Kidney (tissue), 14 donors: ENCODE data around the gene PDE9A. TPM values are rescaled to one million over a fixed set of nuclear protein-coding genes. Genes with fewer than 3 reads are reported as not detected.
A peak's percentile ranks its signal among the peaks of the same experiment; 100 is the strongest.

Experiments used
- DNase-seq, 5 donors: peaks; one replicate each; pipeline ENCODE4 v3.0.0-alpha.2; 2013 to 2020
- FAIRE-seq: peaks from 2 replicates; lab custom pipeline; 2012; peaks lifted over from hg19 to GRCh38; lab: Jason Lieb, UNC
- H3K27ac ChIP-seq, 2 donors: one replicate each; pipeline ENCODE4 v1.7.0; 2013; ENCODE audit warnings: low read depth in 2 of 2, low read length in 2 of 2, inconsistent platforms in 1 of 2
- H3K27me3 ChIP-seq: one replicate; pipeline ENCODE4 v1.7.1; 2013; ENCODE audit warnings: low read length, inconsistent platforms; ENCODE audit not compliant: control insufficient read depth, insufficient read depth
- H3K36me3 ChIP-seq, 3 donors: one replicate each; pipeline versions ENCODE4 v1.7.0 to v1.7.1; 2013; ENCODE audit warnings: low read length in 3 of 3, control low read depth in 1 of 3, inconsistent platforms in 1 of 3; ENCODE audit not compliant: insufficient read depth in 3 of 3, control insufficient read depth in 2 of 3
- H3K4me1 ChIP-seq, 3 donors: one replicate each; pipeline versions ENCODE4 v1.7.0 to v1.7.1; 2013; ENCODE audit warnings: low read length in 3 of 3, inconsistent platforms in 1 of 3, low read depth in 1 of 3; ENCODE audit not compliant: control insufficient read depth in 2 of 3, insufficient read depth in 2 of 3
- H3K4me3 ChIP-seq, 3 donors: one replicate each; pipeline versions ENCODE4 v1.7.0 to v1.8.1; 2013; ENCODE audit warnings: low read length in 3 of 3, control low read depth in 1 of 3, inconsistent platforms in 1 of 3
- H3K9ac ChIP-seq, 3 donors: one replicate each; pipeline versions ENCODE4 v1.7.0 to v1.7.1; 2013; ENCODE audit warnings: low read length in 3 of 3, control low read depth in 1 of 3, inconsistent platforms in 1 of 3
- H3K9me3 ChIP-seq, 3 donors: one replicate each; pipeline versions ENCODE4 v1.7.0 to v1.7.1; 2013; ENCODE audit warnings: low read length in 3 of 3, control low read depth in 1 of 3, inconsistent platforms in 1 of 3; ENCODE audit not compliant: control insufficient read depth in 2 of 3, insufficient read depth in 1 of 3
- intact Hi-C: fragments of 100-400 bp; cut with DNase I; formaldehyde crosslinking; loops from one replicate; pipeline ENCODE4 v1.11.1; 2022
- polyA plus RNA-seq: library from polyadenylated mRNA; stranded (reverse); fragments of 350-450 nt; fragmentation: Illumina TruSeq; extraction: RNeasy Lipid Tissue Mini Kit (QIAGEN cat#74804); gene quantifications from one replicate; pipeline ENCODE4 v1.2.3, GENCODE V29; 2014; ENCODE audit warnings: low read depth, low replicate concordance; ENCODE audit not compliant: insufficient read depth
- total RNA-seq: library from RNA; stranded (reverse); fragmentation: NEBNext Ultra II Directional; extraction: Animal tissue kit (Norgen Biotek cat#: 25700); gene quantifications from one replicate; pipeline ENCODE4 v1.2.1, GENCODE V29; 2021
- TF ChIP-seq, protein P1 (sequence below): IDR thresholded peaks from 3 replicates; pipeline ENCODE4 v1.5.1; 2012; ENCODE audit warnings: mild to moderate bottlenecking, moderate library complexity, borderline replicate concordance; ENCODE audit not compliant: insufficient read depth; ENCODE audit errors: extremely low read depth
- donor health status: control.
- donor health status: control.
- donor health status: control.
- donor health status: control.
- donor health status: control.
- donor health status: DM: yes; HTN: yes; CAD: no.
- donor health status: Normal renal cell carcinoma (clear cell type).

The PDE9A gene
- total and polyA plus RNA-seq, 2 donors from 2014 or later, result 30.1 to 39.0 TPM

DNA sequence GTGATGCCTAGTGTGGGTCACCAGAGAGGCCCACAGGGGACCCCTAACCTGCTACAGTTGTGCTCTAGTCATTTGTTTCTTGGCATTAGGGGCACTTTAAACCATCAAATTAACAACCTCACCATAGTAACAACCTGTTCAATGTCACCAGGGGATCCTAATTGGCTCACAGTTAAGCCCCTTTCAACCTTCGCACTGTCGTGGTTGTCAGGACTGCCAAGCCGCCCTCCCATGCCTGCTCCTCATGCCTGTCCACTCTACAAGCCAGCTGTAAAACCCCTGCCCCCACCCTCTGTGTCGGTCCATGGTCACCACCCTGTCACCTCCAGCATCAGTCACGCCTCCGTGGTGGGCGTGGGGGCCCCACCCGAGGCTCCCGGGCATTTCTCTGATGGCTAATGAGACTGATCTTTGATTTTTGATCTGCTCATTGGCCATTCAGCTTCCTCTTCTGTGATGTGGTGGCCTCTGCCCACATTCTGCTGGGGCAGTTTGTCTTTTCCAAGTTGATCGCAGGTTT, 129.4 kb downstream of the PDE9A start:
- Histone ChIP-seq H3K4me3 (no peak overlapping the region), H3K27ac (no peak overlapping the region), H3K9me3 (no peaks in the 10 kb centered on the region), H3K27me3 (no peaks in the 10 kb centered on the region), H3K4me1 (peaks cover 0 to 13% (median 0%) of the 10 kb centered on the region in 3 donors), H3K9ac (no peak overlapping the region), H3K36me3 (no peaks in the 10 kb centered on the region)
- intact Hi-C loops, result no loop called here
- FAIRE-seq (no peak), DNase-seq (peak in 1 of 5 donors; percentile 53)
- TF ChIP-seq, protein P1, sequence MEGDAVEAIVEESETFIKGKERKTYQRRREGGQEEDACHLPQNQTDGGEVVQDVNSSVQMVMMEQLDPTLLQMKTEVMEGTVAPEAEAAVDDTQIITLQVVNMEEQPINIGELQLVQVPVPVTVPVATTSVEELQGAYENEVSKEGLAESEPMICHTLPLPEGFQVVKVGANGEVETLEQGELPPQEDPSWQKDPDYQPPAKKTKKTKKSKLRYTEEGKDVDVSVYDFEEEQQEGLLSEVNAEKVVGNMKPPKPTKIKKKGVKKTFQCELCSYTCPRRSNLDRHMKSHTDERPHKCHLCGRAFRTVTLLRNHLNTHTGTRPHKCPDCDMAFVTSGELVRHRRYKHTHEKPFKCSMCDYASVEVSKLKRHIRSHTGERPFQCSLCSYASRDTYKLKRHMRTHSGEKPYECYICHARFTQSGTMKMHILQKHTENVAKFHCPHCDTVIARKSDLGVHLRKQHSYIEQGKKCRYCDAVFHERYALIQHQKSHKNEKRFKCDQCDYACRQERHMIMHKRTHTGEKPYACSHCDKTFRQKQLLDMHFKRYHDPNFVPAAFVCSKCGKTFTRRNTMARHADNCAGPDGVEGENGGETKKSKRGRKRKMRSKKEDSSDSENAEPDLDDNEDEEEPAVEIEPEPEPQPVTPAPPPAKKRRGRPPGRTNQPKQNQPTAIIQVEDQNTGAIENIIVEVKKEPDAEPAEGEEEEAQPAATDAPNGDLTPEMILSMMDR, result no peak

DNA sequence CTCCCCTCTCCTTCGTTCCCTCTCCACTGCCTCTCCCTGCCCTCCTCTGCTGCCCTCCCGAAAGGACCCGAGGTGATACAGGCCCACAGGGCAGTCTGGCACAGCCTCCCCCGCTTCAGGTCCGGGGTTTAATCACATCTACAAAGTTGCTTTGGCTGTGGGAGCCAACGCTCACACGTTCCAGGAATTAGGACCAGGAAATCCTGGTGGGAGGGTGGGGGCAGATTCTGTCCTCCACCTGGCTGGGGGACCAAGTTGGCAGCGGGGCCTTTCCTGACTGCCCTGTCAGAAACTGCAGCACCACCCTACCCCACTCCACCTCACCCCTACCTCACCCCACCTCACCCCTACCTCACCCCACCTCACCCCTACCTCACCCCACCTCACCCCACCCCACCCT, 130.9 kb downstream of the PDE9A start:
- Histone ChIP-seq H3K9me3 (no peaks in the 10 kb centered on the region), H3K4me1 (peaks cover 0 to 13% (median 0%) of the 10 kb centered on the region in 3 donors), H3K9ac (peak overlapping the region in 1 of 3 donors; percentile 58), H3K36me3 (no peaks in the 10 kb centered on the region), H3K4me3 (no peak overlapping the region), H3K27me3 (no peaks in the 10 kb centered on the region), H3K27ac (peak overlapping the region; percentile 78 to 88)
- FAIRE-seq (no peak), DNase-seq (peak in 3 of 5 donors; percentile 34 to 73 (median 44))
- TF ChIP-seq, protein P1, result no peak
- intact Hi-C loops, result no loop called here

DNA sequence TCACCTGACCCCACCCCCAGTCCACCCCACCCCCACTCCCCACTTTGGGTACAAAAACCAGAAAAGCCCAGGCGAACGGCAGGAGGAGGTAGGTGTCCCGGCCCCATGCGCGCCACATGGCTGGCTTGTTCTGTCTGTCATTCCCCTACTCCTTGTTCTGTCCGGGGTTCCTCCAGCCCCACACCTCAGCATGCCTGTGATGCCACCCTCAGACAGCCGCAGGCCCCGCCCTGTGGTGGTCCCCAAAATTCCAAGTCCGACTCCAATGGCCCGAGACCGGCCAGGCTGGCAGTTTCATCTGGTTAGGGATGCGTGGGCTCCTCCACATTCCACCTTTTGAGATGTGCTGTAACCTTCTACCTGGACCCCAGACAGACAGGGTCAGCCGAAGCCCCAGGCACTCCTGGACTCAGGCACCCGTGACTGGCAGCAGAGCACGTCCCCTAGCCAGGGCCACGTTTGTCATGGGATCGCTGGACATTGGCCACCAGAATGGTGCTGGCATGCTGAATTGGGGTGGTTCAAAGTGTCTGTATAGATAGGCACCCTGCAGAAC, 131.6 kb downstream of the PDE9A start:
- H3K9me3 ChIP-seq, result no peaks in the 10 kb centered on the region
- peaks cover 0 to 13% (median 0%) of the 10 kb centered on the region in 3 donors for H3K4me1 ChIP-seq
- TF ChIP-seq, protein P1, result no peak
- no peaks in the 10 kb centered on the region for H3K27me3 ChIP-seq
- intact Hi-C loops, result no loop called here
- H3K9ac ChIP-seq, result no peak overlapping the region
- FAIRE-seq (no peak), DNase-seq (peak in 1 of 5 donors; percentile 58)
- no peak overlapping the region for H3K27ac ChIP-seq
- H3K36me3 ChIP-seq, result no peaks in the 10 kb centered on the region
- H3K4me3 ChIP-seq, result no peak overlapping the region
